Upper lobe of left lung (tissue), 6 donors: Measurements from ENCODE around the gene CAV3. TPM values are rescaled to one million over a fixed set of nuclear protein-coding genes. Genes with fewer than 3 reads are reported as not detected.

ENCODE experiments used
- ATAC-seq, 2 donors: fragments of 200-7000 bp; cut with Tn5 transposase; one replicate each; pipeline ENCODE4 v1.9.1; 2022; ENCODE audit warnings: mild to moderate bottlenecking in 2 of 2, moderate library complexity in 2 of 2; ENCODE audit not compliant: low FRiP score in 2 of 2
- DNase-seq, 2 donors: peaks; one replicate each; pipeline ENCODE4 v3.0.0-alpha.2; 2019 to 2020
- H3K27ac ChIP-seq, 4 donors: fragments of 200-600 bp; sonication (generic); one replicate each; pipeline ENCODE4 v1.5.1; 2016 to 2019
- H3K27me3 ChIP-seq, 4 donors: fragments of 200-600 bp; sonication (generic); one replicate each; pipeline ENCODE4 v1.5.1; 2017 to 2019
- H3K36me3 ChIP-seq, 4 donors: fragments of 200-600 bp; sonication (generic); one replicate each; pipeline ENCODE4 v1.5.1; 2016 to 2019
- H3K4me1 ChIP-seq, 4 donors: fragments of 200-600 bp; sonication (generic); one replicate each; pipeline ENCODE4 v1.5.1; 2018 to 2019
- H3K4me3 ChIP-seq, 4 donors: fragments of 200-600 bp; sonication (generic); one replicate each; pipeline ENCODE4 v1.5.1; 2017 to 2019; ENCODE audit warnings: mild to moderate bottlenecking in 2 of 4, moderate library complexity in 1 of 4
- H3K9me3 ChIP-seq, 4 donors: fragments of 200-600 bp; sonication (generic); one replicate each; pipeline ENCODE4 v1.5.1; 2018 to 2019
- CTCF ChIP-seq, 6 experiments: fragments of 450-650 bp in 4 of 6; fragments of 200-600 bp in 2 of 6; sonication (generic) in 2 of 6; IDR thresholded peaks; one replicate each; pipeline ENCODE4 v1.5.1; 2016 to 2019; ENCODE audit warnings: antibody characterized with exemption in 6 of 6
- EP300 ChIP-seq, 4 donors: sonication (generic); formaldehyde crosslinking; IDR thresholded peaks; one replicate each; pipeline ENCODE4 v1.5.1; 2017; ENCODE audit warnings: antibody characterized with exemption in 4 of 4, control low read depth in 2 of 4
- POLR2A ChIP-seq, 4 donors: fragments of 450-650 bp; IDR thresholded peaks; one replicate each; pipeline ENCODE4 v1.5.1; 2016 to 2017; ENCODE audit warnings: antibody characterized with exemption in 4 of 4, mild to moderate bottlenecking in 2 of 4
- POLR2AphosphoS5 ChIP-seq, 2 donors: sonication (generic); formaldehyde crosslinking; IDR thresholded peaks; one replicate each; pipeline ENCODE4 v1.5.1; 2017; ENCODE audit warnings: antibody characterized with exemption in 2 of 2
- WGBS, 2 donors: methylation state at CpG; one replicate each; pipeline ENCODE4 v1.1.5; 2017 to 2018; 5-methylcytosine and 5-hydroxymethylcytosine counted together
- total RNA-seq, 6 donors: library from RNA; depleted of rRNA in 4 of 6; stranded (reverse); fragments of >200 nt in 4 of 6; gene quantifications; one replicate each; pipeline versions ENCODE4 v1.1.0 to v1.2.1, GENCODE V29; 2016 to 2021
- donor health status: DM: no; HTN: no; CAD: no; lungs with moderate emphysema.
- donor health status: DM: no; HTN: yes; CAD: no; lungs with severe emphysema.

Gene CAV3
- total RNA-seq, 6 donors from 2014 or later: 0.17 to 1.1 (median 0.73) TPM; not detected in 2

- Histone ChIP-seq H3K9me3 (no peaks in the 10 kb centered on the region), H3K36me3 (no peaks in the 10 kb centered on the region), H3K4me3 (no peak overlapping the region), H3K27ac (no peak overlapping the region), H3K4me1 (no peaks in the 10 kb centered on the region), H3K27me3 (no peaks in the 10 kb centered on the region)
- WGBS, 2 donors: 15 to 29% methylated on average over 11 to 13 of the region's 13 CpGs
- TF ChIP-seq EP300 (IDR thresholded peaks at IDR 0.05): no peak
- no peak for TF ChIP-seq CTCF (IDR thresholded peaks at IDR 0.05)
- TF ChIP-seq POLR2AphosphoS5 (IDR thresholded peaks at IDR 0.05): no peak
- no peak for TF ChIP-seq POLR2A (IDR thresholded peaks at IDR 0.05)
- ATAC-seq (peak in 1 of 2 donors; percentile 70), DNase-seq (no peak)
Observed at GRCh38 chr3:8741581-8742261, 8.1 kb downstream of the CAV3 start.

GRCh38 chr3:8743021-8743601 is 9.5 kb downstream of the CAV3 start:
- WGBS, 2 donors: 74 to 77% methylated on average over 6 of the region's 6 CpGs
- Histone ChIP-seq H3K9me3 (no peaks in the 10 kb centered on the region), H3K4me1 (no peaks in the 10 kb centered on the region), H3K27ac (no peak overlapping the region), H3K36me3 (no peaks in the 10 kb centered on the region), H3K27me3 (no peaks in the 10 kb centered on the region), H3K4me3 (no peak overlapping the region)
- ATAC-seq: peak in 1 of 2 donors; percentile 55
- TF ChIP-seq CTCF (IDR thresholded peaks at IDR 0.05) (no peak), EP300 (IDR thresholded peaks at IDR 0.05) (no peak), POLR2A (IDR thresholded peaks at IDR 0.05) (no peak), POLR2AphosphoS5 (IDR thresholded peaks at IDR 0.05) (no peak)
- DNase-seq: no peak

GRCh38 chr3:8743911-8744310 is 10.3 kb downstream of the CAV3 start:
- Histone ChIP-seq H3K27ac (no peak overlapping the region), H3K4me1 (no peaks in the 10 kb centered on the region), H3K9me3 (no peaks in the 10 kb centered on the region), H3K27me3 (no peaks in the 10 kb centered on the region), H3K4me3 (no peak overlapping the region), H3K36me3 (no peaks in the 10 kb centered on the region)
- peak in 1 of 2 donors; percentile 11 for DNase-seq
- TF ChIP-seq POLR2A (IDR thresholded peaks at IDR 0.05) (no peak), EP300 (IDR thresholded peaks at IDR 0.05) (no peak), POLR2AphosphoS5 (IDR thresholded peaks at IDR 0.05) (no peak), CTCF (IDR thresholded peaks at IDR 0.05) (no peak)
- 85 to 91% methylated on average over 3 of the region's 3 CpGs for WGBS, 2 donors
- no peak for ATAC-seq

- H3K4me1 ChIP-seq: no peaks in the 10 kb centered on the region
- H3K9me3 ChIP-seq: no peaks in the 10 kb centered on the region
- TF ChIP-seq EP300 (IDR thresholded peaks at IDR 0.05) (no peak), POLR2A (IDR thresholded peaks at IDR 0.05) (no peak), CTCF (IDR thresholded peaks at IDR 0.05) (no peak), POLR2AphosphoS5 (IDR thresholded peaks at IDR 0.05) (no peak)
- no peaks in the 10 kb centered on the region for H3K36me3 ChIP-seq
- no peak overlapping the region for H3K27ac ChIP-seq
- no peak overlapping the region for H3K4me3 ChIP-seq
- WGBS, 2 donors: 80 to 95% methylated on average over 13 to 25 of the region's 25 CpGs
- ATAC-seq (no peak), DNase-seq (no peak)
- H3K27me3 ChIP-seq: no peaks in the 10 kb centered on the region
Observed at GRCh38 chr3:8745619-8746370, 12.2 kb downstream of the CAV3 start.
